ENCODE results near the gene CEND1. TPM values are rescaled to one million over a fixed set of nuclear protein-coding genes. Genes with fewer than 3 reads are reported as not detected.

CEND1 gene
- total and polyA plus RNA-seq, 2 of the 13 experiments (the other 11 are each of a cell fraction or from before 2014, with no cell fraction given): not detected

- TF ChIP-seq RNF219 (CRISPR knock-in tag; IDR thresholded peaks at IDR 0.05): no peak
- TF ChIP-seq HNF1A (IDR thresholded peaks at IDR 0.05; ENCODE audit: low read depth): no peak
- peak; percentile 72; the same call in 1 of the 2 replicates for TF ChIP-seq HNF1A (CRISPR knock-in tag; IDR thresholded peaks at IDR 0.05; ENCODE audit: borderline replicate concordance)
- no peak for TF ChIP-seq DPF2 (CRISPR knock-in tag; IDR thresholded peaks at IDR 0.05; ENCODE audit: borderline replicate concordance, low read depth)
- peak; percentile 85 for TF ChIP-seq SALL1 (CRISPR knock-in tag; IDR thresholded peaks at IDR 0.05)
- TF ChIP-seq ATF4 (CRISPR knock-in tag; IDR thresholded peaks at IDR 0.05): peak in 1 of 2 experiments; percentile 73; a peak in 1 of 4 replicates
- TF ChIP-seq DR1 (CRISPR knock-in tag; IDR thresholded peaks at IDR 0.05): peak; percentile 80
- TF ChIP-seq EED (CRISPR knock-in tag; IDR thresholded peaks at IDR 0.05): peak; percentile 52; the same call in 1 of the 2 replicates
- peak; percentile 81; the same call in 1 of the 2 replicates for TF ChIP-seq ZSCAN21 (CRISPR knock-in tag; IDR thresholded peaks at IDR 0.05; ENCODE audit: borderline replicate concordance)
- TF ChIP-seq ADNP (CRISPR knock-in tag; IDR thresholded peaks at IDR 0.05): no peak
- TF ChIP-seq MYC (CRISPR knock-in tag; IDR thresholded peaks at IDR 0.05; ENCODE audit: borderline replicate concordance): peak; percentile 98
- TF ChIP-seq SP4 (CRISPR knock-in tag; IDR thresholded peaks at IDR 0.05): peak; percentile 93
- 0 out of 2 replicates have a peak, but pooled peaks have one; percentile 65 for TF ChIP-seq MTA1 (CRISPR knock-in tag; IDR thresholded peaks at IDR 0.05; ENCODE audit: borderline replicate concordance)
Measured at GRCh38 chr11:809287-810039, 19.6 kb upstream of the CEND1 start, which contains the start of gene RPLP2 (continued).

Measured in HepG2 (cell line).